HL-60 (cell line): ENCODE data around the gene FAM43A.

Experiments
- CTCF ChIP-seq: IDR thresholded peaks from one replicate; pipeline ENCODE4 v1.5.1; 2011; ENCODE audit warnings: low read length, control low read depth, inconsistent platforms; ENCODE audit not compliant: insufficient read depth
- GABPA ChIP-seq: IDR thresholded peaks from 2 replicates; pipeline ENCODE4 v1.6.1; 2012; ENCODE audit warnings: low read depth
- POLR2AphosphoS5 ChIP-seq: IDR thresholded peaks from 2 replicates; pipeline ENCODE4 v1.6.1; 2012; ENCODE audit warnings: low read depth
- REST ChIP-seq: IDR thresholded peaks from 2 replicates; pipeline ENCODE4 v1.6.1; 2012; ENCODE audit warnings: low read depth; ENCODE audit not compliant: insufficient replicate concordance

GRCh38 chr3:194657439-194657838 lies 28.2 kb upstream of the FAM43A start:
- TF ChIP-seq CTCF (no peak), POLR2AphosphoS5 (no peak), GABPA (no peak), REST (no peak)
